ENCODE measurements around the gene CLEC11A. TPM values are rescaled to one million over a fixed set of nuclear protein-coding genes. Genes with fewer than 3 reads are reported as not detected.
A peak's percentile ranks its signal among the peaks of the same experiment; 100 is the strongest.

Gene CLEC11A
- total and polyA plus RNA-seq, 9 of the 15 experiments (the other 6 are each of a cell fraction or from before 2014, with no cell fraction given) = 0.39 to 43.9 (median 3.4) TPM

DNA sequence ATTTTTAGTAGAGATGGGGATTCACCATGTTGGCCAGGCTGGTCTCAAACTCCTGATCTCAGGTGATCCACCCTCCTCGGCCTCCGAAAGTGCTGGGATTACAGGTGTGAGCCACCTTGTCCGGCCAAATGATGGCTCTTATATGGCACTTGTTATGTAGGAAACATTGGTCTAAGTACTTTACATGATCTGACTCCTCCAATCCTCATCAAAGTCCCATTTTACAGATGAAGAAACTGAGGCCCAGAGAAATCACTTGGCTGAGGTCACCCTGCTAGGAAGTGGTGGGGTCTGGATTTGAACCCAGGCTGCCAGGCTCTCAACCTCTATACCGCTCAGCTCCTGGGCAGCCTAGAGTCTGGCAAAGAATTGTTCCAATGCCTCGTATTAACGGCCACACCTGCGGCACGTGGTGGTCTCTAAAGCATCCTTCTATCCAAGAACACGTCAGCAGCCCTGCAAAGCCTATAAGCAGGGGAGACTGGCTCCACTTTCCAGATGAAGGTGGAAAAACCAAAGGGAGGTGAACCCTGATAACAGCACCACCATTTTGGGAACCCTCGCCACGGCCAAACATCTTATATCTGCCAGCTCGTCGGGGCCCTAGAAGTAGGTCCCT is 21.7 kb upstream of the CLEC11A start:
- TF ChIP-seq BCOR (IDR thresholded peaks at IDR 0.05) (peak; percentile 57), ZNF3 (CRISPR knock-in tag; IDR thresholded peaks at IDR 0.05) (no peak), KDM1A (IDR thresholded peaks at IDR 0.05) (peak in 1 of 2 experiments; percentile 32; a peak in 1 of 4 replicates), RBM25 (IDR thresholded peaks at IDR 0.05; ENCODE audit: low read depth, low read length, severe bottlenecking) (peak; percentile 53), ZNF766 (CRISPR knock-in tag; conservative IDR thresholded peaks at IDR 0.05) (no peak)
- Histone ChIP-seq H3K4me3 (no peak overlapping the region), H2AFZ (ENCODE audit: low read depth, low read length) (no peak overlapping the region), H4K20me1 (replicated peaks; ENCODE audit: control insufficient read depth, insufficient read depth, low read length) (peaks cover 9% of the 10 kb centered on the region), H3K9me1 (ENCODE audit: control insufficient read depth, insufficient read depth, low read length) (no peaks in the 10 kb centered on the region), H3K27me3 (ENCODE audit: control insufficient read depth in 2 of 2, insufficient read depth in 2 of 2, low read length in 2 of 2) (peaks cover 29 to 68% of the 10 kb centered on the region in 2 experiments; a peak in 4 of 5 replicates), H3K9me3 (replicated peaks; ENCODE audit: control insufficient read depth, insufficient read depth, low read depth, low read length) (no peaks in the 10 kb centered on the region), H3K4me2 (ENCODE audit: insufficient read depth, low read length) (no peak overlapping the region), H3K36me3 (ENCODE audit: control insufficient read depth, insufficient read depth, low read length) (no peaks in the 10 kb centered on the region), H3K79me2 (ENCODE audit: control insufficient read depth, insufficient read depth, low read length) (no peaks in the 10 kb centered on the region), H3K4me1 (replicated peaks in 1 of 2; ENCODE audit: control insufficient read depth in 2 of 2, insufficient read depth in 2 of 2, low read length in 2 of 2) (peaks cover 0 to 14% of the 10 kb centered on the region in 2 experiments; a peak in 2 of 5 replicates), H3K27ac (ENCODE audit: extremely low read depth, low read depth, low read length) (no peak overlapping the region), H3K9ac (ENCODE audit: insufficient read depth in 1 of 2, low read depth in 2 of 2, low read length in 2 of 2) (no peak overlapping the region)
- ATAC-seq = no peak
- no peak for FAIRE-seq
- ChIA-PET POLR2A (interaction anchor here (0.6 kb wide), 2 partner anchors 27 to 200 kb away, joined by 3 read pairs; no protein-coding TSS in a partner anchor), CTCF (ENCODE audit: low intra/inter-chr PET ratio) (no interaction called here)
- BruUV-seq (replicated peaks) = no TSS peak
- in situ Hi-C loops (cut with MboI) (loop anchor here (10.0 kb wide), 1 partner anchor 393 kb away; no protein-coding TSS in a partner anchor), intact Hi-C loops (cut with micrococcal nuclease) (loop anchor here (10.0 kb wide), 1 partner anchor 167 kb away; no protein-coding TSS in a partner anchor)
- DNase-seq (ENCODE audit: extremely low read depth in 1 of 4, low spot score in 3 of 4) = no peak
- 3% methylated on average over 13 of the region's 13 CpGs for WGBS (ENCODE audit: insufficient coverage, low coverage, missing lambda C conversion rate)
